ENCODE measurements around the gene MATK. TPM values are rescaled to one million over a fixed set of nuclear protein-coding genes. Genes with fewer than 3 reads are reported as not detected.
"Not testable (repeated sequence)": the region's sequence is repeated elsewhere in the genome, so short reads cannot be mapped to it uniquely, and the experiment has no call there.

The MATK gene
- polyA plus RNA-seq, 1 donor from 2014 or later, result 5.9 TPM

- H3K4me3 Mint-ChIP-seq, result peak within 1 kb of the TSS; percentile 97 to 99 (median 99)
- peaks cover 2% of the 10 kb centered on the region for H3K27me3 Mint-ChIP-seq
- H3K9me3 Mint-ChIP-seq, result no peaks in the 10 kb centered on the region
- H3K4me1 Mint-ChIP-seq, result peaks cover 19 to 32% (median 20%) of the 10 kb centered on the region in 3 donors
- H3K27ac Mint-ChIP-seq, result peak within 1 kb of the TSS; percentile 100
- H3K36me3 Mint-ChIP-seq, result peaks cover 3% of the 10 kb centered on the region
These were observed 23.4 kb downstream of the MATK start, which contains the start of gene MRPL54 for GRCh38 chr19:3762501-3763459. MRPL54 (plus strand) TSS chr19:3762682; CDS start chr19:3762701, 19 bp downstream.

DNA sequence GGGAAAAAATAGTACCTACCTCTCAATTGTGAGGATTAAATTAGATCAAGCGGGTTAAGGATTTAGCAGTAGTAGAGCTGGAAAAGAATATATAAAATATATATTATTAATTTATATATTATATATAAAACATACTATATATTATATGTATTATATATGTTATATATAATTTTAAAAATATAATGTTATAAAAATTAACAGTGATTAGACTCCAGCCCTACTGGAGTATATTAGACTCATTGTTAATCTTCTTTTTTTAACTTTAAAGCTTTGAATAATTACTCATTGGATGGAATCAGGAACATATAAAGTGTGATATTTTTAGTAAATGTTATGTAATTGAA lies 24.1 kb downstream of the MATK start:
- Mint-ChIP-seq H3K4me3 (peak overlapping the region; percentile 97 to 99 (median 99)), H3K4me1 (peaks cover 19 to 32% (median 20%) of the 10 kb centered on the region in 3 donors), H3K9me3 (no peaks in the 10 kb centered on the region), H3K27ac (peak overlapping the region; percentile 100), H3K36me3 (peaks cover 3% of the 10 kb centered on the region), H3K27me3 (peaks cover 2% of the 10 kb centered on the region)

DNA sequence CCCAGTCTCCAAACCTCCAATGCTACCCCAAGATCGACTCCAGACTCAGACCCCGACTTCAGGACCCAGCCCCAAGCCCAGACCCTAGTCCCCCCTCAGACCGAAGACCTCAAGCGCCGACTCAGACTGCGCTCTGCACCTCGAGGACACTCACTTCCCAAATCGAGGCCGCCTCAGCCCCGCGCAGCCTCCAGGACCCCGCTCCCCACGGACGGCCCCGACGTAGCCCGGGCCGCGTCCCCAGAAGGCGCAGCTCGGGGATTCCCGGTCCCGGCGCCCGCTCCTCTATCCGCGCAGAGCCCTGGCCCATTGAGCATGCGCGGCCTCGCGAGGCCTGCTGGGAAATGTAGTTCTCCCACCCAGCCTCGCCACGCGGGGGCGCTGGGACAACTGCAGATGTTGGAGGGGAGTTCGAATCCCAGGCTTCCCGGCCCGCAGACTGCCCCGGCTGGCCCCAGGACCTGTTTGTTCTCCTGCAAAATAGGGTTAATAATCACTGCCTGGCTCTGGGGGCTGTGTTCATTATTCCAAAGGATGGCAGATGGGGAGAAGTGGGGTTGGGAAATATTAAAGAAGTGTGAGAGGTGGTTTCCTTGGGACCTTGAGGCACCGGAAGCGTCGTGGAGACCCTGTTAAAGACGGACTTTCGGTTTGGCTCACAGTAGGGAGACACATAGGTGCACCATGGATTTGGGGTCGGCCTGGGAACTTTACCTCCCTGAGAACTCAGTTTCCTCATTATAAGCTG lies 24.6 kb downstream of the MATK start, which contains the start of gene APBA3:
Gene APBA3, minus strand, starts transcription at position 311 of the 748 bp plus-strand sequence. CDS start 1,428 bp downstream, outside the sequence.
- Mint-ChIP-seq H3K9me3 (no peaks in the 10 kb centered on the region), H3K27ac (peak within 1 kb of the TSS; percentile 100), H3K4me1 (peaks cover 20 to 30% (median 21%) of the 10 kb centered on the region in 3 donors), H3K36me3 (peaks cover 3% of the 10 kb centered on the region), H3K4me3 (peak within 1 kb of the TSS; percentile 97 to 99 (median 99)), H3K27me3 (peaks cover 2% of the 10 kb centered on the region)

DNA sequence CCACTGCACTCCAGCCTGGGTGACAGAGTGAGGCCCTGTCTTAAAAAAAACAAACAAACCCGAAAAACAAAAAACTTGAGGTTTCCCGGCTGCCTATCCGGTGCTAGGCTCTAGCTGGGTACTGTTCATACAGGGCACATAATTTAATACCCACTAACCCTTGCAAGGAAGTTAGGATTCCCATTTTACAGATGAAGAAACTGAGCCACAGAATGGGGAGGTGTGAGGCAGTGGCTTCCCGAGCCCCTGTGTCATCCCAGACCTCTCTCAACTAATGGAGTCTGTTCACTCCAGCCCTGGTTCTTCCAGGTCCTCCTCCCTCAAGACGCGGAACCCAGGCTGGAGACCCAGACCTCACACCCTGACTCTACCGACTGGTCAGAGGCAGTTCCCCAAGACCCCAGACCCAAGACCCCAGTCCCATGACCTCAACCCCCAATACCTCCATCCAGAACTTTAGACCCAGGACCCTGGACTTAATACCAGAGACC lies 25.3 kb downstream of the MATK start:
- peak overlapping the region; percentile 95 to 100 (median 98) for H3K27ac Mint-ChIP-seq
- peaks cover 20 to 27% (median 21%) of the 10 kb centered on the region in 3 donors for H3K4me1 Mint-ChIP-seq
- H3K27me3 Mint-ChIP-seq, result peaks cover 2% of the 10 kb centered on the region
- no peaks in the 10 kb centered on the region for H3K9me3 Mint-ChIP-seq
- peak overlapping the region; percentile 93 to 99 (median 98) for H3K4me3 Mint-ChIP-seq
- H3K36me3 Mint-ChIP-seq, result peaks cover 3% of the 10 kb centered on the region

GRCh38 chr19:3759482-3760254 lies 26.5 kb downstream of the MATK start:
- Mint-ChIP-seq H3K4me3 (peak overlapping the region; percentile 38 to 99 (median 98)), H3K36me3 (peaks cover 3% of the 10 kb centered on the region), H3K4me1 (peaks cover 23 to 30% (median 27%) of the 10 kb centered on the region in 3 donors), H3K9me3 (no peaks in the 10 kb centered on the region), H3K27ac (peak overlapping the region; percentile 63 to 100 (median 98)), H3K27me3 (peaks cover 2% of the 10 kb centered on the region)

DNA sequence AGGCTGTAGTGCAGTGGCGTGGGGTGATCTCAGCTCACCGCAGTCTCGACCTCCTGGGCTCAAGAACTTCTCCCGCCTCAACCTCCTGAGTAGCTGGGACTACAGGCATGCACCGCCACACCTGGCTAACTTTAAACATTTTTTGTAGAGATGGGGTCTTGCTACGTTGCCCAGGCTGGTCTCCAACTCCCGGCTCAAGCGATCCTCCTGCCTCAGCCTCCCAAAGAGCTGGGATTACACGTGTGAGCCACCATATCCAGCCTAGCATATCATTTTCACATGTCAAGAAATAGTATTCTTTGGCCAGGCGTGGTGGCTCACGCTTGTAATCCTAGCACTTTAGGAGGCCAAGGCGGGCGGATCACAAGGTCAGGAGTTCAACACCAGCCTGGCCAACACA lies 27.9 kb downstream of the MATK start:
- not testable (repeated sequence) for H3K9me3 Mint-ChIP-seq, H3K27ac Mint-ChIP-seq, H3K4me3 Mint-ChIP-seq, H3K27me3 Mint-ChIP-seq, H3K36me3 Mint-ChIP-seq
- H3K4me1 Mint-ChIP-seq, result peaks cover 23 to 28% (median 26%) of the 10 kb centered on the region in 3 donors

GRCh38 chr19:3757705-3758104 lies 28.5 kb downstream of the MATK start:
- H3K27me3 Mint-ChIP-seq, result not testable (repeated sequence)

GRCh38 chr19:3753631-3754410 lies 32.4 kb downstream of the MATK start:
- H3K9me3 Mint-ChIP-seq, result no peaks in the 10 kb centered on the region
- H3K4me1 Mint-ChIP-seq, result peaks cover 2 to 10% (median 3%) of the 10 kb centered on the region in 3 donors
- H3K27me3 Mint-ChIP-seq, result no peaks in the 10 kb centered on the region
- H3K36me3 Mint-ChIP-seq, result peaks cover 9% of the 10 kb centered on the region
- H3K4me3 Mint-ChIP-seq, result peak overlapping the region in 1 of 4 donors; percentile 28
- H3K27ac Mint-ChIP-seq, result no peak overlapping the region

More at GRCh38 chr19:3757705-3758104, 28.5 kb downstream of the MATK start:
- Mint-ChIP-seq H3K4me3 (peak overlapping the region in 1 of 4 donors; percentile 38), H3K4me1 (peaks cover 19 to 23% (median 21%) of the 10 kb centered on the region in 3 donors)
- not testable (repeated sequence) for H3K9me3 Mint-ChIP-seq, H3K27ac Mint-ChIP-seq, H3K36me3 Mint-ChIP-seq

GRCh38 chr19:3752492-3752891 lies 33.7 kb downstream of the MATK start:
- H3K27ac Mint-ChIP-seq, result no peak overlapping the region
- H3K36me3 Mint-ChIP-seq, result peaks cover 9% of the 10 kb centered on the region
- peaks cover 2 to 10% (median 3%) of the 10 kb centered on the region in 3 donors for H3K4me1 Mint-ChIP-seq

GRCh38 chr19:3751236-3751635 lies 34.9 kb downstream of the MATK start:
- peaks cover 9% of the 10 kb centered on the region for H3K36me3 Mint-ChIP-seq
- peaks cover 2 to 8% (median 3%) of the 10 kb centered on the region in 3 donors for H3K4me1 Mint-ChIP-seq
- H3K27ac Mint-ChIP-seq, result no peak overlapping the region
- no peaks in the 10 kb centered on the region for H3K9me3 Mint-ChIP-seq
- H3K4me3 Mint-ChIP-seq, result no peak overlapping the region
- H3K27me3 Mint-ChIP-seq, result no peaks in the 10 kb centered on the region

More at GRCh38 chr19:3752492-3752891, 33.7 kb downstream of the MATK start:
- no peak overlapping the region for H3K4me3 Mint-ChIP-seq
- H3K9me3 Mint-ChIP-seq, result no peaks in the 10 kb centered on the region
- H3K27me3 Mint-ChIP-seq, result no peaks in the 10 kb centered on the region

- Mint-ChIP-seq H3K4me3 (no peak overlapping the region), H3K36me3 (peaks cover 9% of the 10 kb centered on the region), H3K27ac (no peak overlapping the region), H3K27me3 (no peaks in the 10 kb centered on the region), H3K9me3 (no peaks in the 10 kb centered on the region), H3K4me1 (peaks cover 0 to 4% (median 2%) of the 10 kb centered on the region in 3 donors)
These were observed 36.0 kb downstream of the MATK start for GRCh38 chr19:3750211-3750610.

GRCh38 chr19:3748965-3749364 lies 37.2 kb downstream of the MATK start:
- Mint-ChIP-seq H3K4me3 (no peak overlapping the region), H3K36me3 (peaks cover 9% of the 10 kb centered on the region)

DNA sequence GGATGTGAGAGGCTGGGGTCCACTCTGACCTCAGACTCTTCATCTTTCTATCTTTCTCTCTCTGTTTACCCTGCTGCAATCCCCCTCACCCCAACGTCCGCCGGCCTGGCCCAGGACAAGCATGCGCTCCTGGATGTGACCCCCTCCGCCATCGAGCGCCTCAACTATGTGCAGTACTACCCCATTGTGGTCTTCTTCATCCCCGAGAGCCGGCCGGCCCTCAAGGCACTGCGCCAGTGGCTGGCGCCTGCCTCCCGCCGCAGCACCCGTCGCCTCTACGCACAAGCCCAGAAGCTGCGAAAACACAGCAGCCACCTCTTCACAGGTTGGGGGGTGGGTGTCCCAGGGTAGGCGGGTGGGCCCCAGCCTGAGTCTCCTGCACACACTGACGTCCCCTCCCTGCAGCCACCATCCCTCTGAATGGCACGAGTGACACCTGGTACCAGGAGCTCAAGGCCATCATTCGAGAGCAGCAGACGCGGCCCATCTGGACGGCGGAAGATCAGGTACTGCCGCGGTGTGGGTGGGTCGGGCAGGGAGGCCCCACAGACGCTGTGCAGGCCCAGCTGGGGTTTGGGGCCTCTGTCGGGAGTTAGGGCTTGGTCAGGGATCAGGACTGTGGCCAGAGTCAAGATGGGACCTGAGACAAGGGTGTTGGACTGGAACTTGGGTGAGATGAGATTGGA lies 39.7 kb downstream of the MATK start:
- Mint-ChIP-seq H3K27ac (no peak overlapping the region), H3K4me3 (no peak overlapping the region), H3K9me3 (peaks cover 0 to 4% (median 0%) of the 10 kb centered on the region in 3 donors), H3K4me1 (no peaks in the 10 kb centered on the region), H3K27me3 (no peaks in the 10 kb centered on the region), H3K36me3 (peaks cover 6% of the 10 kb centered on the region)

More at GRCh38 chr19:3748965-3749364, 37.2 kb downstream of the MATK start:
- Mint-ChIP-seq H3K4me1 (no peaks in the 10 kb centered on the region), H3K27me3 (no peaks in the 10 kb centered on the region), H3K9me3 (no peaks in the 10 kb centered on the region), H3K27ac (no peak overlapping the region)

All from IgD-negative memory B cell (primary cell).